Neural progenitor cell (in vitro differentiated cells): ENCODE data around the gene WDFY2. TPM values are rescaled to one million over a fixed set of nuclear protein-coding genes. Genes with fewer than 3 reads are reported as not detected.

Experiments used
- DNase-seq: peaks from one replicate; pipeline ENCODE4 v3.0.0-alpha.2; 2016; ENCODE audit warnings: low spot score
- H2AFZ ChIP-seq: fragments of 200-600 bp; sonication (generic); replicated peaks from 2 replicates; pipeline ENCODE4 v1.6.1; 2016; ENCODE audit warnings: antibody characterized with exemption
- H3F3A ChIP-seq: fragments of 200-600 bp; sonication (generic); 2 replicates; pipeline ENCODE4 v1.6.1; 2016; ENCODE audit warnings: antibody characterized with exemption, low read depth
- H3K27ac ChIP-seq: fragments of 200-600 bp; sonication (generic); 2 replicates; pipeline ENCODE4 v1.5.1; 2016; ENCODE audit warnings: mild to moderate bottlenecking
- H3K27me3 ChIP-seq: fragments of 200-600 bp; sonication (generic); 2 replicates; pipeline ENCODE4 v1.6.1; 2016; ENCODE audit warnings: mild to moderate bottlenecking, moderate library complexity
- H3K36me3 ChIP-seq: fragments of 200-600 bp; sonication (generic); 2 replicates; pipeline ENCODE4 v1.5.1; 2016
- H3K4me1 ChIP-seq: fragments of 200-600 bp; sonication (generic); 2 replicates; pipeline ENCODE4 v1.6.1; 2016; ENCODE audit warnings: mixed run types
- H3K4me2 ChIP-seq: fragments of 200-600 bp; sonication (generic); 2 replicates; pipeline ENCODE4 v1.6.1; 2016
- H3K4me3 ChIP-seq: fragments of 200-600 bp; sonication (generic); 2 replicates; pipeline ENCODE4 v1.5.1; 2016
- H3K79me2 ChIP-seq: fragments of 200-600 bp; sonication (generic); 2 replicates; pipeline ENCODE4 v1.6.1; 2016; ENCODE audit warnings: low read depth
- H3K9ac ChIP-seq: fragments of 200-600 bp; sonication (generic); 2 replicates; pipeline ENCODE4 v1.6.1; 2016
- H3K9me3 ChIP-seq: fragments of 200-600 bp; sonication (generic); 2 replicates; pipeline ENCODE4 v1.5.1; 2016; ENCODE audit warnings: low read depth
- H4K20me1 ChIP-seq: fragments of 200-600 bp; sonication (generic); 2 replicates; pipeline ENCODE4 v1.6.1; 2016; ENCODE audit warnings: low read depth
- H3K27ac Mint-ChIP-seq: 3 replicates; pipeline ENCODE4 v1.8.0; 2021; ENCODE audit warnings: mixed read lengths
- H3K27me3 Mint-ChIP-seq: 2 replicates; pipeline ENCODE4 v1.8.0; 2022; ENCODE audit warnings: low read depth, mild to moderate bottlenecking, inconsistent platforms, moderate library complexity, mixed read lengths; ENCODE audit not compliant: insufficient read depth
- H3K36me3 Mint-ChIP-seq: 3 replicates; pipeline ENCODE4 v1.8.0; 2021; ENCODE audit warnings: mixed read lengths
- H3K4me1 Mint-ChIP-seq: 3 replicates; pipeline ENCODE4 v1.8.0; 2021; ENCODE audit warnings: mixed read lengths
- H3K4me3 Mint-ChIP-seq: 3 replicates; pipeline ENCODE4 v1.8.0; 2021; ENCODE audit warnings: mild to moderate bottlenecking, moderate library complexity, mixed read lengths
- H3K9me3 Mint-ChIP-seq: 3 replicates; pipeline ENCODE4 v1.8.0; 2020; ENCODE audit warnings: mixed read lengths
- CTCF ChIP-seq: fragments of 200-600 bp; sonication (generic); IDR thresholded peaks from 2 replicates; pipeline ENCODE4 v1.5.1; 2017; ENCODE audit warnings: antibody characterized with exemption, mild to moderate bottlenecking
- EZH2 ChIP-seq: fragments of 200-600 bp; sonication (generic); IDR thresholded peaks from 2 replicates; pipeline ENCODE4 v1.6.1; 2017; ENCODE audit warnings: antibody characterized with exemption, mild to moderate bottlenecking, moderate library complexity
- EZH2phosphoT487 ChIP-seq: fragments of 200-600 bp; sonication (generic); IDR thresholded peaks from 2 replicates; pipeline ENCODE4 v1.6.1; 2017; ENCODE audit warnings: antibody characterized with exemption
- total RNA-seq: library from RNA; depleted of rRNA; stranded (reverse); fragments of >200 nt; gene quantifications from 2 replicates; pipeline ENCODE4 v1.2.3, GENCODE V29; 2015; ENCODE audit warnings: low replicate concordance

The WDFY2 gene
- total RNA-seq, 1 donor from 2014 or later, result 18.3 TPM

DNA sequence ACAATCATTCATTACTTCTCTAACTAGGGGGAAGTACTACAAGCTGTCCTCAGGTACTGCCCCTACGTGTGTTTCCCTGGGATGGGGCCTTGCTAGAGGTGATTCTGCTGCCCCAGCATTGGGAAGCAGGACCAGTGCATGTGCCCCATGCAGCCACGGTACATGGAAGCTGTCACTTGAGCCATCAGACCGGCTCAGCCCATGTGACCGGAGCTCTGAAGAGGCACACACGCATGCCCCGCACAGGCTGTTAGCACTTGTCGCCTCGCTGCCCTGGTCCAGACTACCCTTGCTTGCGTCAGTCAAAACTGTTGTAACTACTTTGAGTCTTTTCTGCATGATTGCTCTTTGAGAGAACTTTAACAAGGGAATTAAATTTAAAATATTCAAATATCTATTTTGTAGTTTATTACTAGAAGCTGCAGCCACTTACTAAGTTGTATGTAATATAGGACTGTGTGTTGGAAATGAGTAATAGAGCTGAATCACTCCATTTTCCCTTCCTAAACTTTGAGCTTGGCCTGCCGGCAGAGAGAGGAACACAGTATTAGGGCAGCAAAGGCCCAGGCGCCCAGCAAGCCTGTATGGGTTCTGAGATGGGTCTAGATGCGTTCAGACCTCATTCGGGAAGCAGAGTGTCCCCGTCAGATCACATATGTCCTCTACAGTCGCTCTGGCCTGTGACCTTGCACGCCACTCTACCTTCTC lies 177.5 kb downstream of the WDFY2 start:
- Histone ChIP-seq H3K4me1 (no peaks in the 10 kb centered on the region), H3K27ac (no peak overlapping the region), H3F3A (no peaks in the 10 kb centered on the region), H3K4me3 (no peak overlapping the region), H3K27me3 (no peaks in the 10 kb centered on the region), H2AFZ (no peak overlapping the region), H3K9ac (no peak overlapping the region), H4K20me1 (no peaks in the 10 kb centered on the region), H3K36me3 (no peaks in the 10 kb centered on the region), H3K9me3 (no peaks in the 10 kb centered on the region), H3K4me2 (no peak overlapping the region), H3K79me2 (no peaks in the 10 kb centered on the region)
- Mint-ChIP-seq H3K27ac (no peak overlapping the region), H3K4me1 (peaks cover 15% of the 10 kb centered on the region), H3K4me3 (no peak overlapping the region), H3K27me3 (peaks cover 7% of the 10 kb centered on the region), H3K9me3 (no peaks in the 10 kb centered on the region), H3K36me3 (peaks cover 39% of the 10 kb centered on the region)
- TF ChIP-seq CTCF (no peak), EZH2phosphoT487 (no peak), EZH2 (no peak)
- no peak for DNase-seq

DNA sequence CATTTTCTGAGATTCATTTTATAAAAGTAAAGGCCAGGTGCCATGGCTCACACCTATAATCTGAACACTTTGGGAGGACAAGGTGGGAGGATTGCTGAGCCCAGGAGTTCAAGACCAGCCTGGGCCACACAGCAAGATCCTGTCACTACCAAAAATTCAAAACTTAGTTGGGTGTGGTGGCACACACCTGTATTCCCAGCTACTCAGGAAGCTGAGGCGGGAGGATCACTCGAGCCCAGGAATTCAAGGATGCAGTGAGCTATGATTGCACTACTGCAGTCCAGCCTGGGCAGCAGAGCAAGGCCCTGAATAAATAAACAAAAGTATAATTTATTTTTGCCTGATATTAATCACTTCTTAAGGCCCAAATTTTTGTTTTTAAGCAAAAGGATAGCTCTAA lies 179.2 kb downstream of the WDFY2 start:
- Mint-ChIP-seq H3K4me1 (peaks cover 20% of the 10 kb centered on the region), H3K27ac (no peak overlapping the region), H3K36me3 (peaks cover 32% of the 10 kb centered on the region), H3K27me3 (peaks cover 11% of the 10 kb centered on the region), H3K4me3 (no peak overlapping the region), H3K9me3 (no peaks in the 10 kb centered on the region)
- Histone ChIP-seq H3K9me3 (no peaks in the 10 kb centered on the region), H2AFZ (no peak overlapping the region), H3K4me1 (no peaks in the 10 kb centered on the region), H3K4me3 (no peak overlapping the region), H4K20me1 (no peaks in the 10 kb centered on the region), H3K27ac (no peak overlapping the region), H3K79me2 (no peaks in the 10 kb centered on the region), H3F3A (peaks cover 7% of the 10 kb centered on the region), H3K36me3 (no peaks in the 10 kb centered on the region), H3K9ac (no peak overlapping the region), H3K4me2 (no peak overlapping the region), H3K27me3 (no peaks in the 10 kb centered on the region)
- TF ChIP-seq EZH2phosphoT487 (no peak), EZH2 (no peak), CTCF (no peak)
- DNase-seq, result no peak

DNA sequence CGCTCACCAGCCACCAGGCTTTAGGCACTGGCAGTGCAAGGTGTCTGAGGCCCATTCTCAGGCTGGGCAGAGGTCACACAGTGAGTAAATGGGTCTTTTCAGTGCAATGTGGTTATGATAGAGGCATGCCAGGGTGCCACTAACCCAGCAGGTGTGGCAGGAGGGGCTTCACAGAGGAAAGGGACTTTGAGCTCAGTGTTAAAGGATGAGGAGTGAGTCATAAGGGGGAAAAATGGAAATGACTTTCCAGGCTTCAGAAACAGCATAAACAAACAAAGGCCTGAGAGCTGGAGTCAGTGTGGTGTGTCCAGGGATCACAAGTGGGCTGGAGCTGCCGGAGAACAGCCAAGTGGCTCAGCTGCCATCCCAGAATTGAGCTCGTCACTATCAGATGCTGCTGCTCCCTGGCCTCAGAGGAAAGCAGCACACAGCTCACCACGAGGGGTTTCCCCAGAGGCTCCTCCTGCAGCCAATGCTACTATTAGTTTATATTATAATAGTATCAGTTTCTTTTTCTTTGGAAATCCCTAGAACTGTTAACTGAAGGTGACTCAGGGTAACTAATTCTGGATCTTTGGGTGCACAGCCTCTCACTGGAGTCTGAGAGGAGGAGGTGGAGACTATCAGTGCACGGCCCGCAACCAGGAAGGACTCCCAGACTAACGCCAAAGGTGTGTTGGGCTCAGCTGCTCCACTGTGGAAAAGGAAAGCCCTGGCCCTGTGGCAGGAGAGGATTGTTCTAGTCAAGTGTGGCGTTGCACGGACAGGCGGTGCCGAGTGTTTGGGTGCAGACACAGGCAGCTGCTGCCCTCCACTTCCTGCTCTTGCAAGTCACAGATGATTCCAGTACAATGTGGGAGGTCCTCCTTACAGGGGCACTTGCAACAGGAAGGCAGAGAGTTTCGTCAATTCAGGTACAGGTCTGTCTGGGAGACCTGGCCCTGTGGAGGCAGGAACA lies 180.2 kb downstream of the WDFY2 start:
- no peaks in the 10 kb centered on the region for H3K36me3 ChIP-seq
- TF ChIP-seq EZH2 (no peak), CTCF (no peak), EZH2phosphoT487 (no peak)
- H3F3A ChIP-seq, result peaks cover 7% of the 10 kb centered on the region
- H3K27me3 ChIP-seq, result no peaks in the 10 kb centered on the region
- no peak for DNase-seq
- no peak overlapping the region for H2AFZ ChIP-seq
- Mint-ChIP-seq H3K36me3 (peaks cover 32% of the 10 kb centered on the region), H3K4me3 (peak overlapping the region; percentile 2), H3K27me3 (peaks cover 15% of the 10 kb centered on the region), H3K4me1 (peaks cover 20% of the 10 kb centered on the region), H3K9me3 (no peaks in the 10 kb centered on the region), H3K27ac (peak overlapping the region; percentile 86)
- no peak overlapping the region for H3K4me3 ChIP-seq
- H3K9me3 ChIP-seq, result no peaks in the 10 kb centered on the region
- no peaks in the 10 kb centered on the region for H3K4me1 ChIP-seq
- no peaks in the 10 kb centered on the region for H4K20me1 ChIP-seq
- no peak overlapping the region for H3K27ac ChIP-seq
- no peaks in the 10 kb centered on the region for H3K79me2 ChIP-seq
- H3K4me2 ChIP-seq, result no peak overlapping the region
- no peak overlapping the region for H3K9ac ChIP-seq
